HG02840 (cell line): ENCODE measurements around the gene ZNF556.
"Not testable (repeated sequence)": the region's sequence is repeated elsewhere in the genome, so short reads cannot be mapped to it uniquely, and the experiment has no call there.

Source experiments
- ATAC-seq: cut with Tn5 transposase; IDR thresholded peaks from one replicate; pipeline ENCODE4 v1.9.1; 2021; ENCODE audit warnings: mild to moderate bottlenecking, moderate library complexity, moderate number of reproducible peaks; ENCODE audit not compliant: unreplicated experiment, low FRiP score

The ZNF556 gene

DNA sequence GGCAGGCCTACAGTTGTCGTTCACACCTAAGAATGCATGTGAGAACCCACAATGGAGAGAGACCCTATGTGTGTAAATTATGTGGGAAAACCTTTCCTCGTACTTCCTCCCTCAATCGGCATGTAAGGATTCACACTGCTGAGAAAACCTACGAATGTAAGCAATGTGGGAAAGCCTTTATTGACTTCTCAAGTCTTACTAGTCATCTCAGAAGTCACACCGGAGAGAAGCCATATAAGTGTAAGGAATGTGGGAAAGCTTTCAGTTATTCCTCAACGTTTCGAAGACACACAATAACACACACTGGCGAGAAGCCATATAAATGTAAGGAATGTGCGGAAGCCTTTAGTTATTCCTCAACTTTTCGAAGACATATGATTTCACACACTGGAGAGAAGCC lies 14.5 kb upstream of the ZNF556 start:
- ATAC-seq: no peak

DNA sequence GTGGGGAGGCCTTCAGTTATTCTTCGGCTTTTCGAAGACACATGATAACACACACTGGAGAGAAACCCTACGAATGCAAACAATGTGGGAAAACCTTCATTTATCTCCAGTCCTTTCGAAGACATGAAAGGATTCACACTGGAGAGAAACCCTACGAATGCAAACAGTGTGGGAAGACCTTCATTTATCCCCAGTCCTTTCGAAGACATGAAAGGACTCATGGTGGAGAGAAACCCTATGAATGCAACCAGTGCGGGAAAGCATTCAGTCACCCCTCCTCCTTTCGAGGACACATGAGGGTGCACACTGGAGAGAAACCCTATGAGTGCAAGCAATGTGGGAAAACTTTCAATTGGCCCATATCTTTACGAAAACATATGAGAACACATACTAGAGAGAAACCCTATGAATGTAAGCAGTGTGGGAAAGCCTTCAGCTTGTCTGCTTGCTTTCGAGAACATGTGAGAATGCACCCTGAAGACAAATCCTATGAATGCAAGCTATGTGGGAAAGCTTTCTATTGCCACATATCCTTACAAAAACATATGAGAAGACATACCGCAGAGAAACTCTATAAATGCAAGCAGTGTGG lies 14.0 kb upstream of the ZNF556 start:
- ATAC-seq: no peak

DNA sequence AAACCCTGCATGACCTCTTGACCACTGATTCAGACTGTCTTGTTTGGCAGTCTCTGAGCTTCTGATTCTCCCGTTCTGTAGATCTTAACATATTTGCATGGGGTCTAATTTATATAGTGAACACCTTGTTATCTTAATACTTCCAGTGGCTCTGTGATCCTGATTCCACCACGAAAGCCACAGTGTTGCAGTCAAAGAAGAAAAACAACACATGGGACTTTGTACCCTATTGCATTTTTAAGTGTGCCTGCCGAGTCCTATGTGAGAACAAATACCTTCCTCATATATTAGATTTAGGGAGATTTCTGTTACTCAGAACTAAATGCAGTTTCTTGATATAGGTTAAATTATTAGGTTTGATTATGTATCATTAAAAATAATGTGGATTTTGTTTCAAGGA lies 12.3 kb upstream of the ZNF556 start:
- no peak for ATAC-seq

DNA sequence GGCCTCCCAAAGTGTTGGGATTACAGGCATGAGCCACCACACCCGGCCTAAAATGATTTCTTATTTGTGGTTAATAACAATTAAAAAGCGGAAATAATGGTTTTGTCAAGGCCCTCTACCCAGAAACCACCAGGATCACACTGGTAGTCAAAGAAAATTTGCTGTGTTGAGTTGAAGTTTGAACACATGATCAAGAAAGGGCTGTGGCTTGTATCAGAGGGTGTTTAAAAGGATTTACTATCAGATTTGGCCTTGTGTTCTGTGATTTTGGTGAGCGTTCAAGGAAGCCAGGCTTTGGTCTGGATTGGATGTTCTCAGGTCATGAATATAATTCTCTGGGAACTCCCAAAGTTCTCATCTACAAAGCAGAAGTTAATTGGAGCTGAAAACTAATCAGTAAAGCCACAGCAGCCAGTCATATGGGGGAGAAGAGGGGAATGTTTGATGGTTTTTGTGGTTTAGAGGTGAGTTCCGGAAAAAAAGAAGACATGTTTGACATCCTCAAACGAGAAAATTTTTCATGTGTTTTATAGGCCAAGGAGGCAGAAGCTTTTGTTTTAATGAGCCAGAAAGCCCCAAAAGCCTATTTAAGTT lies 10.6 kb upstream of the ZNF556 start:
- ATAC-seq: no peak

DNA sequence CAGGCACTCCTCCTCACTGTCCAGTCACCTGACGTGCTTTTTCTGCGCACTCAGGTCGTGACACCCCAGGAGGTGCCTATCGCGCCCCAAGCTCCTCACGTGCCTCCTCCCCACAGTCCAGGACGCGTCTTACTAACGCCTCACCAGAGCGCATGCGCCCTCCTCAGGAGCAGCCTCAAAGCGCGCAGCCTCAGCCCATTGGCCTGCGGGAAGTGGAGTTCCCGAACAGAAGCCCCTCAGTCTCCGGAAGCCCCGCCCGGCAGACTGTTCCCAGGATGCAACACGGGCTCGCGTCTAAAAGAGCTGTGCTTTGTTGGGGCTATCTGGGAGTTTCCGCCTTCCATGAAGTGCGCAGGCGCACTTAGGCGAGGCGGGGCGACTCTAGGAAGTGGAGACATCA lies 8.3 kb upstream of the ZNF556 start:
- ATAC-seq: no peak

DNA sequence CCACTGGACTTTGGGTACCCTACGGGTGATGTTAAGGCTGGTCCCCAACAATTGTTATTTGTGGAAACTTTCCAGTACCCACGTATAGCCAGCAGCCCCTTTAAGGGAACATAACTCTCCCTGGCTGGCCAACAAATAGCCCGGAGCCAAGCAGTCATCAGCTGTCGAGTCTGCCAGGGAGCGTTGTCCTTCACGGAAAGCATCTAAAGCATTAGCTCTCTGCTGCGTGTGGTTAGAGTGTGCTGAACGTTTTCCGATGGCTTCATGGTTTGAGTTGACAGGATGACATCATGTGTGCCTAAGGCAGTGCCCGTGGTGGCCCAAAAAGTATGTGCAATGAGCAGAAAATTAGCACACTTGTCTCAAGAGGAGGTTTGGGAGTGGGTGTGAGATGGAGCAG lies 3.3 kb upstream of the ZNF556 start:
- no peak for ATAC-seq

DNA sequence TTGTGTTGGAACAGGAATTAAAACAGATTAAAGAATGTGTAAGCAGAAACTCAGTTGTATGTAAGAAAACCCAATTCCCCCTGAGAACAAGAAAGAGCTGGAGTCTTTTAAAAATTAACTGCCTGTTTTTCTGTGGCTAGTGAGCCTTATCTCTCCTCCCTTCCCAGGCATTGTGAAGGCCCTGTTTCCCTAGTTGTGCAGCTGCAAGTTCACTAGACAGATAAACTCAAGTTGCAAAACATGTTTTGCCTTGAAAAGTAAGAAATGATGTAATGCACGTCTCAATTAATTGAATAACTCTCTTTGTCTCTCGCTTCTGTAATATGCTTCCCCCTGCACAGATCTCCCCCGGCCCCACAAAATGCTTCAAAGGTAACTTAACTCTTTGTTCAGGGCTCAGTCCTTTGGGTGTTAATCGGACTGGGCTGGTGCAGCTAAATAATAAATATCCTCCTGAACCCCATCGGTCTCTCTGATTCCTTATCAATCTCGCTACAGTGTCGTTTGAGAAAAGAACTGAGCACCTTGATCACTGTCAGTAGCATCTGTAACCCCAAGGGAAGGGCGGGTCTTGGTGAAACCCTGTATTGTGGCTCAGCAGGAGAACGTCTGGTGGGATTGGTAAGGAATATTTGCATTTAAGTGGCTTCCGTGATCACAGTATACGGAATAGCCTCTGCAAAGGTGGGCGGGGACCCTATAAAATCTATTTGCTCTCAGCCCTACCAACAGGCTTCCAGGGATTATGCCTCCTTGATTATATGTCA lies 1.6 kb upstream of the ZNF556 start:
- no peak for ATAC-seq

DNA sequence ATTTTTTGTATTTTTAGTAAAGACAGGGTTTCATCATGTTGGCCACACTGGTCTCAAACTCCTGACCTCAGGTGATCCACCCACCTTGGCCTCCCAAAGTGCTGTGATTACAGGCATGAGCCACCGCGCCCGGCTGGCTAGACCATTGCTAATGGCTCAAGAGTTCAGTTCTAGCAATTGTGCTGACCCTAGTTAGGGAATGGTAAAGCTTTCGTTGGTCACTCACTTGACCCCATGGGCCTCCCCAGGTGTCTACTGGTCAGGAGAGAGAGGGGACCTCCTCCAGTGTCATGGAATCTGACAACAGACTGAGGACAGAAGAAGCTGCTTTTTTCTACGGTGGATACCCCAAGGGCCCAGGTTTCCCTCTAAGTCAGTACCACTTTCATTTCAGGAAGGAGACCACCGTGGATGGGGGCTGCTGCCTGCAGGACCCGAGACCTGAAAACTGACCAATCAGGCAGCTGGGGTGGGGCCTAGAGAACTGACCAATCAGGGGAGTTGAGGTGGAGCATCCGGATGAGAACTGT lies 575 bp upstream of the ZNF556 start:
- ATAC-seq: no peak

DNA sequence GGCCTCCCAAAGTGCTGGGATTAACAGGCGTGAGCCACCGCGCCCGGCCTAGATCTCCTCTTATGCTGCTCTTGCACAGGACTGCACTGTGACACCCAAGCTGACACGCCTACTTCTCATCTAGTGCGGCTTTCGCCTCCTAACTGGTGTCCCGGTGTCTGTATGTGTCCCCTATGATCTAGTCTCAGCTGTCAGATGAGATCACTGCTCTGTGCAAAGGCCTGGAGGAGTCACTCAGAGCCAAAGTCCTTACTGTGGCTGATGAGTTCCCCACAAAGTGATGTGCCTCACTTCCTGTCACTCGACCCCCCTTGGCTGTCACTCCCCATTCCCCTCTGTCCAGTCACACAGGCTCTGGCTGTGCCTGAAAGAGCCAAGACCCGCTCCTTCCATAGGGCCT lies 2.5 kb downstream of the ZNF556 start:
- no peak for ATAC-seq

- ATAC-seq: not testable (repeated sequence)
Observed at GRCh38 chr19:2872175-2872574, 5.0 kb downstream of the ZNF556 start.

- ATAC-seq: no peak
Observed at GRCh38 chr19:2877398-2878331, 10.5 kb downstream of the ZNF556 start.

GRCh38 chr19:2883686-2884439 lies 16.7 kb downstream of the ZNF556 start:
- ATAC-seq: no peak

DNA sequence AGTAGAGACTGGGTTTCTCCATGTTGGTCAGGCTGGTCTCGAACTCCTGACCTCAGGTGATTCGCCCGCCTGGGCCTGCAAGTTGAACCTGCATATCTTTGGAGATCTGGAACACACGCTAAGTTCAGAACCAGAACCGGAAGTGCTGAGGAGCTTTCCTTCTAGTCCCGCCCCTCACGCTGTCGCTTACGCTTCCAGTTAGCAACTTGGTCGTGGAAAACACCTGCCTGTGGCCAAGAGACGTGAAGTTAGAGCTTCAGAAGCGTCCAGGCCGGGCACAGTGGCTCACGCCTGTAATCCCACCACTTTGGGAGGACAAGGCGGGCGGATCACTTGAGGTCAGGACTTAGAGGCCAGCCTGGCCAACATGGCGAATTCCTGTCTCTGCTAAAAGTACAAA lies 18.6 kb downstream of the ZNF556 start:
- ATAC-seq: no peak

- ATAC-seq: no peak
Observed at GRCh38 chr19:2887391-2887914, 20.3 kb downstream of the ZNF556 start.

DNA sequence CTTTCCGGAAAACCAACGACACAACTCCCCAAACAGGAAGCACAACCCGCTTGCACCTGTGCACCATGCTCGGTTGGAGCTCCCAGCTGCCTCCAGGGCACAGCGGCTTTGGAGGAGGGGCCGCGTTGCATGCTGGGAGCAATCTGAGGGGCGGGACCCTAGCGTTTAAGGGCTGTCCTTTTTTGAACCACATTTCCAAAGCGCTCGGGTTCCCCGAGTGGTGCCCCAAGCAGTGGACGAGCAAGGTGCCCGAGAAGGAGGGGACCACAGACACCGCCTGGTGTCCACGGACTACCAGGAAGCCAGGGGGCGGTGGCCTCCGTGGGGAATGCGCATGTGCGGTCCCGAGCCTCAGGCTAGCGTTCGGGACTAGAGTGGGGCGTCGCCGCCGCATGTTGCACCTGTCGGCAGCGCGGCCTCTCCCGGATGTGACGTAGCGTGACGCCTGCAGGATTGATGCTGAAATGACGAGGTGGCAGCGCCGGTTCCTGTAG lies 21.6 kb downstream of the ZNF556 start:
- no peak for ATAC-seq

- not testable (repeated sequence) for ATAC-seq
Observed at GRCh38 chr19:2890531-2890930, 23.4 kb downstream of the ZNF556 start.

DNA sequence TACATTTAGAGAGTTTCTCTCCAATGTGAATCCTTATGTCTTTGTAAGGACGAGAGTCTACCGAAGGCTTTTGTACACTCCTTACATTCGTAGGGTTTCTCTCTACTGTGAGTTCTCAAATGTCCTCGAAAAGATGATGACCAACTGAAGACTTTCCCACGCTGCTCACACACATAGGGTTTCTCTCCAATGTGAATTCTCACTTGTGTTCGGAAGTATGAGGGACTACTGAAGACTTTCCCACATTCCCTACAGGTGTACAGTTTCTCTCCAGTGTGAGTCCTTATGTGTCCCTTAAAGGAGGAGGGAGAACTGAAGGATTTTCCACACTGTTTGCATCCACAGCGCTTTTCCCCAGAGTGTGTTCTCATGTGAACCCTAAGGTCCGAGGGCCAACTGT lies 29.6 kb downstream of the ZNF556 start:
- no peak for ATAC-seq

GRCh38 chr19:2900296-2901252 lies 33.4 kb downstream of the ZNF556 start, which contains the start of gene ZNF57:
Gene ZNF57 (plus strand): TSS chr19:2900928. CDS start chr19:2901046, 118 bp downstream.
- ATAC-seq: peak; percentile 96
